CD14-positive monocyte (primary cell): Measurements from ENCODE around the gene EEFSEC. TPM values are rescaled to one million over a fixed set of nuclear protein-coding genes. Genes with fewer than 3 reads are reported as not detected.

Source experiments
- DNase-seq, 3 donors: peaks; one replicate each; pipeline ENCODE4 v3.0.0-alpha.2; 2011 to 2022
- H2AFZ ChIP-seq: 2 replicates; pipeline ENCODE4 v1.6.0; 2012; ENCODE audit warnings: mild to moderate bottlenecking, low read depth, low read length, inconsistent platforms; ENCODE audit not compliant: insufficient read depth, poor library complexity, severe bottlenecking
- H3K27ac ChIP-seq, 2 donors: 1 replicate in 1 of 2; 2 replicates in 1 of 2; pipeline ENCODE4 v1.5.1; 2012 to 2013; ENCODE audit warnings: low read length in 2 of 2, control low read depth in 1 of 2, inconsistent platforms in 1 of 2, low read depth in 1 of 2, mild to moderate bottlenecking in 1 of 2
- H3K27me3 ChIP-seq, 2 donors: one replicate each; pipeline versions ENCODE4 v1.6.0 to v1.6.1; 2011 to 2013; ENCODE audit warnings: low read length in 2 of 2; ENCODE audit not compliant: control insufficient read depth in 2 of 2, insufficient read depth in 2 of 2
- H3K36me3 ChIP-seq, 2 donors: replicated peaks in 1 of 2; 1 replicate in 1 of 2; 2 replicates in 1 of 2; pipeline versions ENCODE4 v1.5.1 to v1.6.1; 2012 to 2013; ENCODE audit warnings: low read length in 2 of 2, control low read depth in 1 of 2, inconsistent platforms in 1 of 2, mild to moderate bottlenecking in 1 of 2; ENCODE audit not compliant: insufficient read depth in 2 of 2, control insufficient read depth in 1 of 2
- H3K4me1 ChIP-seq, 2 donors: 1 replicate in 1 of 2; 2 replicates in 1 of 2; pipeline versions ENCODE4 v1.5.1 to v1.6.1; 2012 to 2013; ENCODE audit warnings: low read length in 2 of 2, control low read depth in 1 of 2, inconsistent platforms in 1 of 2, mild to moderate bottlenecking in 1 of 2, moderate library complexity in 1 of 2; ENCODE audit not compliant: insufficient read depth in 2 of 2, control insufficient read depth in 1 of 2
- H3K4me2 ChIP-seq: replicated peaks from 2 replicates; pipeline ENCODE3; 2012; ENCODE audit warnings: low read length, moderate library complexity, mild to moderate bottlenecking; ENCODE audit not compliant: poor library complexity, severe bottlenecking; ENCODE audit errors: extremely low read depth
- H3K4me3 ChIP-seq, 3 experiments: fragments of 200-600 bp in 1 of 3; sonication (generic) in 1 of 3; replicated peaks in 1 of 3; 1 replicate in 2 of 3; 2 replicates in 1 of 3; pipeline ENCODE4 v1.5.1; 2011 to 2013; ENCODE audit warnings: low read length in 3 of 3, mild to moderate bottlenecking in 3 of 3, control low read depth in 2 of 3, low read depth in 2 of 3, inconsistent platforms in 1 of 3, moderate library complexity in 1 of 3
- H3K79me2 ChIP-seq: 2 replicates; pipeline ENCODE4 v1.6.0; 2012; ENCODE audit warnings: mild to moderate bottlenecking, control low read depth, inconsistent platforms, low read length, moderate library complexity; ENCODE audit not compliant: insufficient read depth
- H3K9ac ChIP-seq: 2 replicates; pipeline ENCODE4 v1.6.0; 2017; ENCODE audit warnings: low read length, mild to moderate bottlenecking; ENCODE audit not compliant: insufficient read depth, poor library complexity, severe bottlenecking
- H3K9me3 ChIP-seq, 2 donors: replicated peaks in 1 of 2; 1 replicate in 1 of 2; 2 replicates in 1 of 2; pipeline versions ENCODE4 v1.5.1 to v1.6.1; 2012 to 2013; ENCODE audit warnings: low read length in 2 of 2, control low read depth in 1 of 2; ENCODE audit not compliant: control insufficient read depth in 1 of 2, insufficient read depth in 1 of 2
- H4K20me1 ChIP-seq: 2 replicates; pipeline ENCODE4 v1.6.0; 2012; ENCODE audit warnings: mild to moderate bottlenecking, low read length, control low read depth, moderate library complexity; ENCODE audit not compliant: insufficient read depth
- H3K27ac Mint-ChIP-seq, 7 donors: one replicate each; pipeline ENCODE4 v1.8.0; 2020; ENCODE audit warnings: mild to moderate bottlenecking in 7 of 7, mixed read lengths in 7 of 7, moderate library complexity in 6 of 7, inconsistent platforms in 2 of 7
- H3K27me3 Mint-ChIP-seq, 3 donors: one replicate each; pipeline ENCODE4 v1.8.0; 2021 to 2022; ENCODE audit warnings: low read depth in 3 of 3, mild to moderate bottlenecking in 3 of 3, mixed read lengths in 3 of 3, moderate library complexity in 3 of 3, inconsistent platforms in 1 of 3
- H3K36me3 Mint-ChIP-seq, 2 donors: one replicate each; pipeline ENCODE4 v1.8.0; 2020; ENCODE audit warnings: mixed read lengths in 2 of 2, inconsistent platforms in 1 of 2, mild to moderate bottlenecking in 1 of 2
- H3K4me1 Mint-ChIP-seq: one replicate; pipeline ENCODE4 v1.8.0; 2020; ENCODE audit warnings: mild to moderate bottlenecking, mixed read lengths
- H3K4me3 Mint-ChIP-seq, 2 donors: one replicate each; pipeline ENCODE4 v1.8.0; 2020; ENCODE audit warnings: mild to moderate bottlenecking in 2 of 2, mixed read lengths in 2 of 2, moderate library complexity in 1 of 2
- H3K9me3 Mint-ChIP-seq, 7 donors: one replicate each; pipeline ENCODE4 v1.8.0; 2020 to 2022; ENCODE audit warnings: mixed read lengths in 7 of 7, mild to moderate bottlenecking in 6 of 7, moderate library complexity in 6 of 7, inconsistent platforms in 2 of 7
- WGBS: methylation state at CpG from one replicate; pipeline ENCODE4 v1.1.5; 2013; ENCODE audit warnings: missing lambda C conversion rate; ENCODE audit not compliant: insufficient coverage; 5-methylcytosine and 5-hydroxymethylcytosine counted together
- intact Hi-C, 2 donors: fragments of 100-400 bp; cut with micrococcal nuclease; formaldehyde crosslinking; loops; one replicate each; pipeline versions ENCODE4 v1.15.0 to v1.15.1; 2023
- polyA plus RNA-seq, 3 donors: library from polyadenylated mRNA; depleted of rRNA in 1 of 3; unstranded in 2 of 3; stranded (reverse) in 1 of 3; fragments of 300-500 nt in 2 of 3; fragments of >200 nt in 1 of 3; fragmentation: Illumina TruSeq in 2 of 3; gene quantifications; 1 replicate in 2 of 3; 2 replicates in 1 of 3; pipeline ENCODE4 v1.2.3, GENCODE V29; 2012 to 2021
- TF ChIP-seq, protein P1 (sequence below): fragments of 200-600 bp; IDR thresholded peaks from one replicate; pipeline ENCODE4 v1.8.0; 2022; ENCODE audit warnings: antibody characterized with exemption, mild to moderate bottlenecking

The EEFSEC gene
- polyA plus RNA-seq, 3 donors = 13.3 to 14.9 (median 14.9) TPM

DNA sequence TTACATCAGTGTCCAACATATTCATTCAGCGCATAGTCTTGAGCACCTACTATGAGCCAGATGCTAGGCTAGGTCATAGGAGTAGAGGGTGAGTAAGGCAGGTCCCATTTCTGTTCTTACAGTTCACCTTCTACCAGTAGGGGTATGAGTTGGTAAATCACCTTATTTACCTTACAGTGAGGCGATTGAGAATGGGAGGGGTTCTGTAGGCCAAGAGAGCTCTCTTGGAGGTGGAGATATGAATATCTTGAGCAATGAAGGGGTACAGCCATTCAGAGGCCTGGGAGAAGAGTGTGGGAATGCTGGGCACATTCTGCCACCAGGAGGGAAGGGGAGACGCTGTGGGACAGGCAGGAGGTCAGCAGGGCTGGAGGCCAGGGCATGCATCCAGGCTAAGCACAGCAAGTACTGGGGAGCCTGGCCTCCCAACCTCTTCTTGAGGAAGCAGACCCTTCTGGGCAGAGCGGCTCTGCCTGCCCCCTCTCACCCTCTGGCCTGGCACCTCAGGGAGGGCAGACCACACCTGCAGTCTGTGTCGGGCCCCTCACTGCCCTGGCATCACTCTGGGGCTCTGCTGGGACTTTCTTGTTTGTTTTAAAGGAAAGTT, 123.4 kb downstream of the EEFSEC start:
- H3K27ac Mint-ChIP-seq = peak overlapping the region in 1 of 7 donors; percentile 19
- Histone ChIP-seq H3K79me2 (no peaks in the 10 kb centered on the region), H4K20me1 (no peaks in the 10 kb centered on the region), H3K36me3 (peaks cover 4 to 30% of the 10 kb centered on the region in 2 donors), H3K27ac (no peak overlapping the region), H3K9ac (no peak overlapping the region), H3K9me3 (no peaks in the 10 kb centered on the region), H3K4me3 (no peak overlapping the region), H3K4me2 (no peak overlapping the region), H2AFZ (no peak overlapping the region), H3K27me3 (no peaks in the 10 kb centered on the region), H3K4me1 (no peaks in the 10 kb centered on the region)
- 100% methylated on average over 2 of the region's 5 CpGs for WGBS
- H3K36me3 Mint-ChIP-seq = peaks cover 12 to 23% of the 10 kb centered on the region in 2 donors
- no peak for DNase-seq
- no peak overlapping the region for H3K4me3 Mint-ChIP-seq
- H3K4me1 Mint-ChIP-seq = no peaks in the 10 kb centered on the region
- H3K27me3 Mint-ChIP-seq = peaks cover 0 to 2% (median 0%) of the 10 kb centered on the region in 3 donors
- TF ChIP-seq, protein P1, sequence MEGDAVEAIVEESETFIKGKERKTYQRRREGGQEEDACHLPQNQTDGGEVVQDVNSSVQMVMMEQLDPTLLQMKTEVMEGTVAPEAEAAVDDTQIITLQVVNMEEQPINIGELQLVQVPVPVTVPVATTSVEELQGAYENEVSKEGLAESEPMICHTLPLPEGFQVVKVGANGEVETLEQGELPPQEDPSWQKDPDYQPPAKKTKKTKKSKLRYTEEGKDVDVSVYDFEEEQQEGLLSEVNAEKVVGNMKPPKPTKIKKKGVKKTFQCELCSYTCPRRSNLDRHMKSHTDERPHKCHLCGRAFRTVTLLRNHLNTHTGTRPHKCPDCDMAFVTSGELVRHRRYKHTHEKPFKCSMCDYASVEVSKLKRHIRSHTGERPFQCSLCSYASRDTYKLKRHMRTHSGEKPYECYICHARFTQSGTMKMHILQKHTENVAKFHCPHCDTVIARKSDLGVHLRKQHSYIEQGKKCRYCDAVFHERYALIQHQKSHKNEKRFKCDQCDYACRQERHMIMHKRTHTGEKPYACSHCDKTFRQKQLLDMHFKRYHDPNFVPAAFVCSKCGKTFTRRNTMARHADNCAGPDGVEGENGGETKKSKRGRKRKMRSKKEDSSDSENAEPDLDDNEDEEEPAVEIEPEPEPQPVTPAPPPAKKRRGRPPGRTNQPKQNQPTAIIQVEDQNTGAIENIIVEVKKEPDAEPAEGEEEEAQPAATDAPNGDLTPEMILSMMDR = no peak
- intact Hi-C loops = no loop called here
- H3K9me3 Mint-ChIP-seq = no peaks in the 10 kb centered on the region

DNA sequence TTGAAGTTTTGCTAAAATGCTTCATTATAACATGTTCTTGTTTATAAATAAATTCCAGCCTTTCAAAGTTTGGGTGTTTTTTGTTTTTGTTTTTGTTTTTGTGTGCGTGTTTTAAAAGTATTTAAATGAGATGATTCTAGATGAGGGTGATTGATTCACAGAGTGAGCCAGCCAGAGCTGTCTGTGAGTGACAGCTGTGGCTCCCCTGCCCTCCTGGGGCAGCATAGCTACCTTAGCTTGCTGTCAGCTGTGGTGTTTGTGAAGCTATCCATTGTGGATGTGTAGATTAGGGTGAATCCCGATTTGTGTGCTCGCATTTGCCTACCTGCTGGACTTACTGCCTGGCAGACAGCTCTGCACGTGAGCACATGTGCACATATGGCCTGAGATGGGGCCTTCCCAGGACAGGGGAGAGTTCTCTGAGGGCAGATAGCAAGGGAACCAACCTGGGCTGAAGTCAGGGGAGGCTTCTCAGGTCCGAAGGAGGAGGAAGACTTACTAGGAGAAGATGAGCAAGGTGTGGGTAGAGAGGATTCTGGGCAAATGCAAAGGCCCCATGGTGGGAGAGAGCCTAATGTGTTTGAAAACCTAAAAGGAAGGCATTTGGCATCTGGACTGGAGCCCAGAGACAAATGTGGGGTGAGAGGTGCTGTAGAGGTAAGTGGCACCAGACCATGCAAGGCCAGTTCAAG, 124.2 kb downstream of the EEFSEC start:
- Histone ChIP-seq H3K4me1 (no peaks in the 10 kb centered on the region), H3K4me3 (no peak overlapping the region), H4K20me1 (no peaks in the 10 kb centered on the region), H3K4me2 (no peak overlapping the region), H3K27me3 (no peaks in the 10 kb centered on the region), H2AFZ (no peak overlapping the region), H3K27ac (no peak overlapping the region), H3K9ac (no peak overlapping the region), H3K79me2 (no peaks in the 10 kb centered on the region), H3K9me3 (no peaks in the 10 kb centered on the region), H3K36me3 (peaks cover 4 to 25% of the 10 kb centered on the region in 2 donors)
- Mint-ChIP-seq H3K36me3 (peaks cover 13 to 19% of the 10 kb centered on the region in 2 donors), H3K27me3 (peaks cover 0 to 2% (median 0%) of the 10 kb centered on the region in 3 donors), H3K27ac (no peak overlapping the region), H3K4me3 (no peak overlapping the region), H3K4me1 (no peaks in the 10 kb centered on the region), H3K9me3 (no peaks in the 10 kb centered on the region)
- intact Hi-C loops = no loop called here
- TF ChIP-seq, protein P1 = no peak
- DNase-seq = no peak
- 93% methylated on average over 5 of the region's 5 CpGs for WGBS
